ENCODE measurements around the gene VWF. TPM values are rescaled to one million over a fixed set of nuclear protein-coding genes. Genes with fewer than 3 reads are reported as not detected.

VWF gene
- total and polyA plus RNA-seq, 10 of the 15 experiments (the other 5 are each of a cell fraction or from before 2014, with no cell fraction given): 0.08 to 0.23 TPM; not detected in 8

- DNase-seq (ENCODE audit: low read depth, low spot score) (no peak), ATAC-seq (no peak), FAIRE-seq (no peak)
- no peak overlapping the region for H2AFZ ChIP-seq (ENCODE audit: control insufficient read depth, low read depth, low read length)
- no peak overlapping the region for H3K9ac ChIP-seq (ENCODE audit: control insufficient read depth, insufficient read depth, low read length)
- peaks cover 0 to 4% of the 10 kb centered on the region in 2 experiments; a peak in 2 of 4 replicates for H3K27me3 ChIP-seq (replicated peaks in 1 of 2; ENCODE audit: control insufficient read depth in 2 of 2, insufficient read depth in 2 of 2, low read length in 1 of 2)
- H3K4me3 ChIP-seq: no peak overlapping the region
- in situ Hi-C loops (cut with MboI) (no loop called here), intact Hi-C loops (cut with micrococcal nuclease; ENCODE audit: unreplicated experiment) (no loop called here)
- no peaks in the 10 kb centered on the region for H3K79me2 ChIP-seq (ENCODE audit: control insufficient read depth, insufficient read depth, low read length)
- H3K4me1 ChIP-seq (ENCODE audit: control insufficient read depth, insufficient read depth, low read length): no peaks in the 10 kb centered on the region
- no peak overlapping the region for H3K4me2 ChIP-seq (ENCODE audit: control insufficient read depth, insufficient read depth)
- no peak overlapping the region for H3K27ac ChIP-seq (ENCODE audit: control insufficient read depth, insufficient read depth)
- RAD21 ChIA-PET (ENCODE audit: unreplicated experiment): no interaction called here
- POLR2A ChIA-PET: no interaction called here
- H3K36me3 ChIP-seq (ENCODE audit: control insufficient read depth in 2 of 2, insufficient read depth in 2 of 2, low read length in 1 of 2): no peaks in the 10 kb centered on the region
- SMC1A ChIA-PET (ENCODE audit: uncharacterized antibody, unreplicated experiment): interaction anchor here (2.5 kb wide), 1 partner anchor 59 kb away, joined by 9 read pairs; no protein-coding TSS in a partner anchor
- no peak for TF ChIP-seq RELB (IDR thresholded peaks at IDR 0.05; ENCODE audit: low read depth)
- TF ChIP-seq ZZZ3 (IDR thresholded peaks at IDR 0.05; ENCODE audit: control insufficient read depth, insufficient read length, low read depth): no peak
- no peak for TF ChIP-seq ELK1 (IDR thresholded peaks at IDR 0.05; ENCODE audit: low read depth, low read length)
- TF ChIP-seq NBN (IDR thresholded peaks at IDR 0.05): no peak
- no peak for TF ChIP-seq MXI1 (IDR thresholded peaks at IDR 0.05; ENCODE audit: low read depth, low read length)
- no peak for TF ChIP-seq CBFB (IDR thresholded peaks at IDR 0.05; ENCODE audit: low read depth)
- no peak for TF ChIP-seq SPI1 (IDR thresholded peaks at IDR 0.05; ENCODE audit: borderline replicate concordance, insufficient read depth, low read depth, low read length)
- TF ChIP-seq MYC (IDR thresholded peaks at IDR 0.05; ENCODE audit: insufficient read depth, insufficient read length, insufficient replicate concordance, low read length, severe bottlenecking): no peak
- no peak for TF ChIP-seq E4F1 (IDR thresholded peaks at IDR 0.05; ENCODE audit: borderline replicate concordance, partially characterized antibody)
- no peak for TF ChIP-seq EED (IDR thresholded peaks at IDR 0.05; ENCODE audit: low read depth)
- no peak for TF ChIP-seq NRF1 (conservative IDR thresholded peaks at IDR 0.05; ENCODE audit: low read depth, low read length)
- no peak for TF ChIP-seq NR2F1 (conservative IDR thresholded peaks at IDR 0.05)
- no peak for TF ChIP-seq FOS (IDR thresholded peaks at IDR 0.05; ENCODE audit: borderline replicate concordance, extremely low read depth, insufficient read length)
- no peaks in the 10 kb centered on the region for H4K20me1 ChIP-seq (ENCODE audit: control insufficient read depth, insufficient read depth)
- no peaks in the 10 kb centered on the region for H3K9me3 ChIP-seq (replicated peaks; ENCODE audit: control insufficient read depth, insufficient read depth, low read length)
- CTCF ChIA-PET: interaction anchor here (1.2 to 1.5 kb wide), 2 partner anchors 10 to 238 kb away, joined by 4 to 8 read pairs; no protein-coding TSS in a partner anchor
- WGBS (ENCODE audit: insufficient coverage, insufficient replicate concordance, low lambda C conversion rate, missing lambda C conversion rate): 19% methylated on average over 13 of the region's 13 CpGs
- no TSS peak for BruUV-seq (replicated peaks)
These were observed 76.9 kb downstream of the VWF start for GRCh38 chr12:6047249-6048237.
